Activated CD4-positive, alpha-beta T cell treated with anti-CD3 and anti-CD28 coated beads, Interleukin-2, Interleukin-6, amounts not matched to agents 100 ng/mL and 50 ng/mL, durations not matched to agents 16 hours and 8 hours (primary cell): Measurements from ENCODE around the gene OTOP3.

Source experiments
- DNase-seq: peaks from one replicate; pipeline ENCODE4 v3.0.0-alpha.2; 2020

The OTOP3 gene

GRCh38 chr17:74990581-74991105 lies 54.9 kb downstream of the OTOP3 start:
- DNase-seq = no peak

GRCh38 chr17:74992223-74992622 lies 56.5 kb downstream of the OTOP3 start:
- DNase-seq = no peak

GRCh38 chr17:74994440-74994839 lies 58.7 kb downstream of the OTOP3 start:
- DNase-seq = no peak

GRCh38 chr17:74995847-74996246 lies 60.1 kb downstream of the OTOP3 start:
- no peak for DNase-seq

- DNase-seq = no peak
Observed at GRCh38 chr17:74998783-74999182, 63.1 kb downstream of the OTOP3 start.

- DNase-seq = no peak
Observed at GRCh38 chr17:74999523-74999922, 63.8 kb downstream of the OTOP3 start.
